GM23338 (cell line): Measurements from ENCODE around the gene GPC5.

Source experiments
- CTCF ChIP-seq, 2 experiments: fragments of 200-600 bp in 1 of 2; sonication (generic) in 1 of 2; conservative IDR thresholded peaks; 2 replicates each; pipeline versions ENCODE4 v1.5.1 to v1.6.1; 2016 to 2017; ENCODE audit warnings: antibody characterized with exemption in 2 of 2, low read depth in 2 of 2, mild to moderate bottlenecking in 2 of 2, moderate library complexity in 1 of 2
- EZH2 ChIP-seq: fragments of 200-600 bp; sonication (generic); IDR thresholded peaks from one replicate; pipeline ENCODE4 v1.8.0; 2017; ENCODE audit warnings: antibody characterized with exemption, mild to moderate bottlenecking, low read depth; ENCODE audit not compliant: unreplicated experiment

GRCh38 chr13:91553584-91553983, 155.2 kb downstream of the GPC5 start:
- no peak for TF ChIP-seq EZH2
- no peak for TF ChIP-seq CTCF (conservative IDR thresholded peaks at IDR 0.05; ENCODE audit: low read depth in 2 of 2)
